Mononuclear cell (primary cell): ENCODE data around the gene PLSCR4. TPM values are rescaled to one million over a fixed set of nuclear protein-coding genes. Genes with fewer than 3 reads are reported as not detected.

Experiments used
- H3K27me3 ChIP-seq: 2 replicates; pipeline ENCODE4 v1.6.0; 2011; ENCODE audit warnings: low read length, control low read depth; ENCODE audit not compliant: insufficient read depth
- H3K4me1 ChIP-seq: 2 replicates; pipeline ENCODE4 v1.5.1; 2011; ENCODE audit warnings: mild to moderate bottlenecking, low read length, control low read depth; ENCODE audit not compliant: insufficient read depth
- H3K4me3 ChIP-seq: 2 replicates; pipeline ENCODE4 v1.5.1; 2011; ENCODE audit warnings: mild to moderate bottlenecking, low read length, moderate library complexity
- H3K9me3 ChIP-seq: 2 replicates; pipeline ENCODE4 v1.5.1; 2011; ENCODE audit warnings: low read depth, mild to moderate bottlenecking, control low read depth, low read length
- total RNA-seq: library from RNA; depleted of rRNA; stranded (reverse); fragments of >200 nt; gene quantifications from one replicate; pipeline ENCODE4 v1.2.3, GENCODE V29; 2012

Gene PLSCR4
- total RNA-seq, 1 donor, result 0.10 TPM

GRCh38 chr3:146164071-146164470 is 86.8 kb downstream of the PLSCR4 start:
- Histone ChIP-seq H3K9me3 (no peaks in the 10 kb centered on the region), H3K4me3 (no peak overlapping the region)

GRCh38 chr3:146163584-146163983 is 87.3 kb downstream of the PLSCR4 start:
- Histone ChIP-seq H3K4me1 (peaks cover 16% of the 10 kb centered on the region), H3K9me3 (no peaks in the 10 kb centered on the region), H3K4me3 (no peak overlapping the region), H3K27me3 (peaks cover 58% of the 10 kb centered on the region)

More at GRCh38 chr3:146164071-146164470, 86.8 kb downstream of the PLSCR4 start:
- Histone ChIP-seq H3K4me1 (peaks cover 16% of the 10 kb centered on the region), H3K27me3 (peaks cover 53% of the 10 kb centered on the region)

- Histone ChIP-seq H3K9me3 (no peaks in the 10 kb centered on the region), H3K4me3 (no peak overlapping the region), H3K4me1 (peaks cover 16% of the 10 kb centered on the region), H3K27me3 (peaks cover 63% of the 10 kb centered on the region)
These were observed 88.3 kb downstream of the PLSCR4 start for GRCh38 chr3:146162561-146162960.

DNA sequence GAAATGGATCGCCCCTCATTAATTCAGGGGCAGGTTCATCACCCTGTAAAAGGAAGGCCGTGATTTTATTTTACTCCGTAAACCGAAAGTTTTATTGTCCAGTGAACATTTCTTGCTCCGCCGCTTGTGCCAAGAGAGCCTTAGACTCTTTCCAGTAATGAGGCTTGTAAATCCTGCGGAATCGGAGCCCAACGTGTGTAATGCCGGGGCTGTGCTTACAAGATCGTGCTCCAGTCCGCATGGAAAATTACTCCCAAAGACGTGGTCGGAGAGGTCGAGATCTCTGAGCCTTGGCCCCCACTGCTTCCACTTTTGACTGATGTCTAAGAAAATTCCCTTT is 89.3 kb downstream of the PLSCR4 start:
- peaks cover 63% of the 10 kb centered on the region for H3K27me3 ChIP-seq
- peaks cover 16% of the 10 kb centered on the region for H3K4me1 ChIP-seq
- H3K4me3 ChIP-seq, result peak overlapping the region; percentile 17
- no peaks in the 10 kb centered on the region for H3K9me3 ChIP-seq

DNA sequence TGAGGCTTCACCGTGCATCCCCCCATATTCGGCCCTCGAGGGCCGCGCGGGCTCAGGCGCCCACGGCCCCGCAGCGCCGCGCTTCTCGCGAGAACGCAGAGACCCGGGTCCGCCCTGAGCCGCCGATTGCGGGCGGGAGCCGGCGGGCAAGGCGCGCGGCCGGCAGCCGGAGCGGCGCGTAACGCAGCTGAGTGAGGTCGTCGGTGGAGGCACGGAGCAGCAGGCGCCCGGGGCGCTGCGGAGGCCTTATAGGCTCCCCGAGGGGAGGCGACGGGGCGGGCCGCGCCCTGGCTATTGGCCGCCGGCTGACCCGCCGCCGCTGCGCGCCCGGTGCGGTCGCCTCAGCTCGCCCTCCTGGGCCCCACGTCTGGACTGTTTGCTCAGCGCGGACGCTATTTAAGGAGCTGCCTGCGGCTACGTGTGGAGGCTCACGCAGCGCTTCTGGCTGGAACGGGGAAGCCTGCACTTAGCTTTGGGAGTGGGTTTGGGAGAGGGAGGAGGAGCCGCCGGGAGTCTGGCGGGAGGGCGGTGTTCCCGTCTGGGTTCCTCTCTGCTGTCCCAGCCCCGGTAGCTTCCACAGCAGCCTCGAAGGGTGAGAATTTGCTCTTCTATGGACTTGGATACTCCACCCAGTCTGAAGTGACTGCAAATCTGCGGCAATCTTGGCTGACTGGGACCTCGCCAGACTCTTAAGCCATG is 89.8 kb downstream of the PLSCR4 start, which contains the start of gene PLOD2:
TSS of gene PLOD2 (minus strand) at position 221 of the 699 bp plus-strand sequence. CDS start at position 26, 195 bp downstream.
- peak within 1 kb of the TSS; percentile 17 for H3K4me3 ChIP-seq
- H3K27me3 ChIP-seq, result peaks cover 63% of the 10 kb centered on the region
- peaks cover 16% of the 10 kb centered on the region for H3K4me1 ChIP-seq
- H3K9me3 ChIP-seq, result no peaks in the 10 kb centered on the region

DNA sequence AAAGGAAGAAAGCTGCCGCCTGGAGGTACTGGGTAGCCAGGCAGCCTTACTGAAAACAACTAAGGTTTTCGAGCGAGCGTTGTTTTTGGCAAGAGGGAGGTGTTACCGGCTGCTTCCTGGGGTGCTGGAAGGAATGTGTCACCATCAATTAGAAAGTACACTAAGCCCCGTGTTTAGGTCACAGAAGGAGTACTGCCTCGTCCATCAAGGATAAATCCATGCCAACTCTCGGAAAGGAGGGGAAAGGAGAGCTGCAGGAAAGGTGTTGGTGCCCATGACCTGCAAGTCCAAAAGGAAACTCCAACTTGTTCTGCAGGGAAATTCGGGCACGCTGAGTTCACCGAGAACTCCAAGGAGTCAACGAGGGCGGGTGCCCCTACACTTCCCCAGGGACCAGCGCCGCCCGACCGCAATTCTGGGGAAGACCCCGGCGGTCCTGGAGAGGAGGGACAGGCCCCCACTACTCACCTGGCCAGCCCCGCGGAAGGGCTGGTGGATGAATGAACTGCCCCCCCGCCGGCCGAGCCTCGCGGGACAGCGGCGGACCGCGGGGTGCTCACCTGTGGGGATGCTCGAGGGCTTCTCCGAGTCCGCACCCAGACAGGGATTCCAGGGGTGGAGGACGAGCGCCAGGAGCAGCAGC is 90.5 kb downstream of the PLSCR4 start:
- Histone ChIP-seq H3K4me1 (peaks cover 16% of the 10 kb centered on the region), H3K27me3 (peaks cover 63% of the 10 kb centered on the region), H3K4me3 (peak overlapping the region; percentile 17), H3K9me3 (no peaks in the 10 kb centered on the region)

DNA sequence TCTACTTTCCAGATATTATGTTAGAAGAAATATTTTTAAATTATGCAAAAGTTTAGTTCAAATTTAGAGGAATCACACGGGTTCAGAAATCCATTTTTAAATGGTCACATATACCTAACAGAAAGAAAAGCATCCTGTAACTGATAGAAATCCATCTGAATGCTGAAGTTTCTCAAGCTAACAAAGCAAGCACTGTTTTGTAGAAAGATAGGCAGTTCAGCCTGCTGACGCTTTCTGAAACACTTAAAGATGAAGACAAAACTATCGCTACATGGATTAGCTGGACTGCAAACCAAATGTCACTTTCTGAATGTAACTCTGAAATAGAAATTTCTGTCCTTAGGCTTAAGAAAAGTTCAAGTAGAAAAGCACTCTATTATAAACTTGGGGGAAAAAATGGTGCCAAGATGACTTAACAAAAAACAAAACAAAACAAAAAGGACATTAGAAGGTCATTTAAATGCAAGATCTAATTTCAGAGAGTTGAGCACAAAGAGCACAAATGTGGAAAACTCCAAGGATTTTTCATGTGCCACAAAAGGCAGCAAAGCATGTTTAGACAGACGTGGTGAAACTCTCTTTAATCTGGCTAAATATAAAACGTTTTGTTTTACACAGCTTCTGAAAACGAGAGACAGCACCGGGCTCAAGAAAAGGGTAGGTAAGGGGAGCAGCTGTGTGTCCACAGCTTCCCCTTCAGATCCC is 91.1 kb downstream of the PLSCR4 start:
- peaks cover 16% of the 10 kb centered on the region for H3K4me1 ChIP-seq
- H3K27me3 ChIP-seq, result peaks cover 60% of the 10 kb centered on the region
- H3K4me3 ChIP-seq, result no peak overlapping the region
- no peaks in the 10 kb centered on the region for H3K9me3 ChIP-seq

DNA sequence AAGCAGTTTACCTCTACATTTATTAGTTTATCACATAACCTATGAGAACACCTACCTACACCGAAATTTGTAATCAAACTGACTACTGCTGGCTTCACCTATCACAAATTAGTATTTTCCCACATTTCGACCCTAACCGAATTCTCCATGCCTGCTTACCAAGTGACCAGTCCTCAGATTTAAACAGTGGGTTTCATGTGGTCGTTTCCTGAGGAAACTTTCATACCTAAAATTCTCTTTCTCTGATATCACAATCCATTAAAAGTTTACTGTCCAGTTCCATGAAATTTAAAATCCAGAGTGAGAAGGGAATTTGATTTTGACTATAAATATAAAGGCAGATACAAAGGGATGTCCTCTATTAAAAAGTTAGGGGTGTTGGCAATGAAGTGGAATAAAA is 91.9 kb downstream of the PLSCR4 start:
- Histone ChIP-seq H3K27me3 (peaks cover 56% of the 10 kb centered on the region), H3K9me3 (no peaks in the 10 kb centered on the region), H3K4me1 (peaks cover 16% of the 10 kb centered on the region), H3K4me3 (no peak overlapping the region)

DNA sequence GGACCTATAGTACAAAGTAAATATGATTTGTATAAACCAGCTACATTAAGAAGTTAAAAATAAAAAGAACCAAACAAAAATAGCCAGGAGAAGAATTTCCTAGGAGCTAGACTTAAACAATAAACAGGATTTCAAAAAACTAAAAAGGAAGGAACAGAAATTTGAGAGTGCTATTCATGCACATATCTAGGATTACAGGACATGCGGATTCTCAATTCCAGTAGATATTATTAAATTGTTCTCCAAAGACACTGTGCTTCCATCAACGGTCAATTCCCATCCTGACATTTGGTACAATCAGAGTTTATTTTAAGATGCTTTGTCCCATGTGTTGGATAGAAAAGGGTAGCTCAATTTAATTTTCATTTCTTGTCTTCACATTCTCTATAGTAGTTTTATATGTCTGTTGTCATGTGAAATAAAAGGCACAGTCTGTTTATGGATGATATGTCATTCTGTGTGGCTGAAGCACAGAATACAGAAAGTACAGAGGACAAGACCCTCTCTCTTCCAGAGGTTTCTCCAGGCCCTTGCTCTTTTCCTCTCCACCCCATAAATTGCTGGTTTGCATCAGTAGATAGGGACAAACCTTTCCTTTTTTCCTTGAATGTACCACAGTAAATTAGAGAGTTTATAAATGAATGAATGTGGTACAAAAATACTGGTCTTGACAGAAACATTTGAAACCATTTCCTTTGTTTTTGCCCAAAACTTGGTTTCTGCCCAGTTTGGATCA is 93.4 kb downstream of the PLSCR4 start:
- Histone ChIP-seq H3K4me1 (peaks cover 16% of the 10 kb centered on the region), H3K4me3 (no peak overlapping the region), H3K27me3 (peaks cover 43% of the 10 kb centered on the region), H3K9me3 (no peaks in the 10 kb centered on the region)

GRCh38 chr3:146156666-146157314 is 94.1 kb downstream of the PLSCR4 start:
- Histone ChIP-seq H3K27me3 (peaks cover 36% of the 10 kb centered on the region), H3K9me3 (no peaks in the 10 kb centered on the region), H3K4me3 (no peak overlapping the region), H3K4me1 (peaks cover 16% of the 10 kb centered on the region)

DNA sequence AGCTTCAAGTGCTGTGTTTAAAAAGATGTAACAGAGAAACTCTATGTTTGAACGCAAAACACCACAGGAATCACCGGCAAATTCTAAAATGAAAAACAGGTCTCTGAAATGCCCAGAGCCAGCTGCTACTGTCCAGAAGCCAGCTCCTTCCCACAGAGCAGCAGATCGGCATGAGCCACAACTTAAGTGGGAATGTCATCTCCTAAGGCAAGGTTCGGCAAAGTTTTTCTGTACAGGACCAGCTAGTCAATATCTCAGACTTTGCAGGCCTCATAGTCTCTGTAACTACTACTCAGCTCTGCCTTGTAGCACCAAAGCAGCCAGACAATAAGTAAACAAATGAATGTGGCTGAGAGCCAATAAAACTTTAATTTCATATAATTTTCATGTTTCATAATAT is 94.8 kb downstream of the PLSCR4 start:
- Histone ChIP-seq H3K9me3 (no peaks in the 10 kb centered on the region), H3K27me3 (peaks cover 29% of the 10 kb centered on the region), H3K4me3 (no peak overlapping the region), H3K4me1 (peaks cover 10% of the 10 kb centered on the region)

DNA sequence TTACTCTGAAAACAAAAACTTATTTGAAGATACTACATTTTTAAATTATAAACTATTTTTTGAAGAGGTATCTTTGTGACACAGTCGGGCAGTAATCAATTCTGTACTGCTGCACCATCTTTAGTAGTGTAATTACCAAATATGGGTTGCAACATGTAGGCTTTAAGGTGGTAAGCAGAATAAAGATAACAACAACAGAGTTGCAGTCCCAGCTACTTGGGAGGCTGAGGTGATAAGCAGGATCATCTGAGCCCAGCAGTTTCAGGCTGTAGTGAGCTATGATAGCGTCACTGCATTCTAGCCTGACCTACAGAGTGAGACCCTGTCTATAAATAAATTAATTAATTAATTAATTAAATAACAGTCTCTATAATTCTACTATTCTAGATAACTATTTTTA is 95.9 kb downstream of the PLSCR4 start:
- H3K4me1 ChIP-seq, result peaks cover under 1% of the 10 kb centered on the region
- H3K4me3 ChIP-seq, result no peak overlapping the region
- no peaks in the 10 kb centered on the region for H3K9me3 ChIP-seq
- H3K27me3 ChIP-seq, result peaks cover 19% of the 10 kb centered on the region

DNA sequence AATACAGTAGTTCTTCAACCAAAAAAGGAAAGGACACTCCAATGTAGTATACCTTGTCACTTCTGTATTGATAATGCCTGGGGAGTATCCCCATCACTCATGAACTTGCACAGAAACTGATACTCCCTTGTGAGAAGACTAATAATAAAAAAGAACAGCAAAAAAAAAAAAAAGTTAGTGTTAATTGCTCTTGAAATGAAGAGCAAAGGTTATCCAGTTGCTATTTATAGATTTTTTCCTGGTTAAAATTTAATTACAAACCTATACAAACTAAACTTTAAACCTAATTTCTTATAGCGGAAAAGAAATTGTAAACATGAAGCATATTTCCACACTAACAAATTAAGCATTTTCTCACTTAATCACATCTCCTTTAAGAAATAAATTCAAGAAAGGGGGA is 96.6 kb downstream of the PLSCR4 start:
- H3K27me3 ChIP-seq, result peaks cover 12% of the 10 kb centered on the region
- no peaks in the 10 kb centered on the region for H3K4me1 ChIP-seq
- H3K4me3 ChIP-seq, result no peak overlapping the region
- no peaks in the 10 kb centered on the region for H3K9me3 ChIP-seq

DNA sequence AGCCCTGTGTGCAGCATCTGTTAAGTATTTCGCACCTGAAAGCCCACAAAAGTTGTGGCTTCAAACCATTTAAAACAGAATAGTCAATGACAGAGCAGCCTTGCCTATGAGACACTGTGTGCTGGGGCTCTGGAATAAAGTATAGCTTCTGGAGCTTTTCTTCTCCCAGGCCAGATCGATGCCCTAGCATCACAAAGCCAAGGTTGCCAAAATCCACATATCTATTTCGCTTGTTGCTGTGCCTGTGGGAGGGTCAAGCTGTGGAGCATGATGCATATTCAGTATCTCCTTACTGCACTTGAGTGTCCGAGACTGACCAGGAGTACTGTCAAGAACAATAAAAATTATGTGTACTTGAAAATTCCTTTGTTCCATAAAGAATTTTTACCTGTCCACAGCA is 97.5 kb downstream of the PLSCR4 start:
- Histone ChIP-seq H3K27me3 (peaks cover 3% of the 10 kb centered on the region), H3K4me3 (no peak overlapping the region), H3K4me1 (no peaks in the 10 kb centered on the region), H3K9me3 (no peaks in the 10 kb centered on the region)
